Prostate gland (tissue), 2 donors: ENCODE results near the gene PPID. TPM values are rescaled to one million over a fixed set of nuclear protein-coding genes. Genes with fewer than 3 reads are reported as not detected.
"Not testable (repeated sequence)": the region's sequence is repeated elsewhere in the genome, so short reads cannot be mapped to it uniquely, and the experiment has no call there.

ENCODE experiments used
- DNase-seq: peaks from one replicate; pipeline ENCODE4 v3.0.0-alpha.2; 2019; ENCODE audit warnings: low spot score
- H3K27ac ChIP-seq, 2 donors: fragments of 200-600 bp; sonication (generic); 2 replicates each; pipeline ENCODE4 v1.5.1; 2017 to 2019
- H3K27me3 ChIP-seq: fragments of 200-600 bp; sonication (generic); replicated peaks from 2 replicates; pipeline ENCODE4 v1.5.1; 2019; ENCODE audit not compliant: insufficient read depth
- H3K36me3 ChIP-seq, 2 donors: fragments of 200-600 bp; sonication (generic); 1 replicate in 1 of 2; 2 replicates in 1 of 2; pipeline versions ENCODE4 v1.5.1 to v1.8.1; 2017 to 2019
- H3K4me1 ChIP-seq: fragments of 200-600 bp; sonication (generic); replicated peaks from 2 replicates; pipeline ENCODE4 v1.5.1; 2019
- H3K4me3 ChIP-seq, 2 donors: fragments of 200-600 bp; sonication (generic); 2 replicates each; pipeline ENCODE4 v1.5.1; 2017 to 2019
- H3K9me3 ChIP-seq: fragments of 200-600 bp; sonication (generic); 2 replicates; pipeline ENCODE4 v1.5.1; 2017
- CTCF ChIP-seq, 4 experiments: fragments of 200-600 bp in 2 of 4; fragments of 450-650 bp in 2 of 4; sonication (generic) in 2 of 4; IDR thresholded peaks; 1 replicate in 3 of 4; 2 replicates in 1 of 4; pipeline ENCODE4 v1.5.1; 2016 to 2019; ENCODE audit warnings: antibody characterized with exemption in 4 of 4, mild to moderate bottlenecking in 2 of 4, moderate library complexity in 2 of 4
- POLR2A ChIP-seq: fragments of 450-650 bp; IDR thresholded peaks from one replicate; pipeline ENCODE4 v1.6.1; 2016; ENCODE audit warnings: antibody characterized with exemption, mild to moderate bottlenecking
- POLR2AphosphoS5 ChIP-seq: sonication (generic); formaldehyde crosslinking; IDR thresholded peaks from one replicate; pipeline ENCODE4 v1.6.1; 2017; ENCODE audit warnings: antibody characterized with exemption
- WGBS: methylation state at CpG from one replicate; pipeline ENCODE4 v1.1.5; 2018; 5-methylcytosine and 5-hydroxymethylcytosine counted together
- intact Hi-C: fragments of 100-400 bp; cut with DNase I; formaldehyde crosslinking; loops from one replicate; pipeline ENCODE4 v1.14.2; 2022
- total RNA-seq, 2 donors: library from RNA; depleted of rRNA; stranded (reverse); fragments of >200 nt; gene quantifications; one replicate each; pipeline ENCODE4 v1.1.0, GENCODE V29; 2016

PPID gene
- total RNA-seq, 2 donors from 2014 or later, result 20.9 to 23.9 TPM

DNA sequence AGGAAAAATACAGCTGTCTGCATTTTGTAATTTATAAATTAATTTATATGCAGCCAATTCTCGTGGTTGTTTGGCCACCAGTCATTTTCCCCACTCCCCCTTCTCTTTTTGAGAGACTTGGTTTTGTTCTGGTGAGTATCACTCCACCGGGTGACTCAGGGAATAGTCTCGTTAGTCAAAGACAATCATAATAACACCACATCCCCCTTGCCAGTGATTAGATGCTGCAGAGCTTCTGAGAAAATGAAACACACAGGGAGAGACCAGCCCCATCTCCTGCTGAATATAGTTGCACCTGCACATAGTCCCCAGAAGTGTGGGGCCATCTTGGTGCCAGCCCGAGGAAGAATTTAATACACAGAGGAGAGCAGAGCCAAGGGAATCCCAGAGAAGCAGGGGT, 37.7 kb upstream of the PPID start:
- TF ChIP-seq POLR2A (no peak), POLR2AphosphoS5 (no peak), CTCF (IDR thresholded peaks at IDR 0.05) (no peak)
- H3K27me3 ChIP-seq, result no peaks in the 10 kb centered on the region
- no peak overlapping the region for H3K27ac ChIP-seq
- 87% methylated on average over 4 of the region's 4 CpGs for WGBS
- no peaks in the 10 kb centered on the region for H3K4me1 ChIP-seq
- H3K4me3 ChIP-seq, result no peak overlapping the region
- intact Hi-C loops, result loop anchor here (10.0 kb wide), 1 partner anchor 586 kb away; the partner anchor contains the start of gene GASK1B
- DNase-seq, result no peak
- no peaks in the 10 kb centered on the region for H3K9me3 ChIP-seq
- no peaks in the 10 kb centered on the region for H3K36me3 ChIP-seq

GRCh38 chr4:158759539-158759938, 36.3 kb upstream of the PPID start:
- H3K36me3 ChIP-seq, H3K4me1 ChIP-seq, H3K27ac ChIP-seq, H3K27me3 ChIP-seq, H3K9me3 ChIP-seq, intact Hi-C loops, H3K4me3 ChIP-seq, DNase-seq: not testable (repeated sequence)
- 98% methylated on average over 20 of the region's 20 CpGs for WGBS

- Histone ChIP-seq H3K9me3 (no peaks in the 10 kb centered on the region), H3K27ac (no peak overlapping the region), H3K4me3 (no peak overlapping the region), H3K27me3 (no peaks in the 10 kb centered on the region), H3K4me1 (no peaks in the 10 kb centered on the region), H3K36me3 (no peaks in the 10 kb centered on the region)
- no peak for TF ChIP-seq CTCF (IDR thresholded peaks at IDR 0.05)
- no peak for TF ChIP-seq POLR2A
- TF ChIP-seq POLR2AphosphoS5, result no peak
- no peak for DNase-seq
- intact Hi-C loops, result no loop called here
- WGBS, result 84% methylated on average over 4 of the region's 4 CpGs
These were observed 35.5 kb upstream of the PPID start for GRCh38 chr4:158758703-158759102.

- WGBS, result 73% methylated on average over 4 of the region's 4 CpGs
- intact Hi-C loops, result no loop called here
These were observed 34.9 kb upstream of the PPID start for GRCh38 chr4:158758142-158758541.

GRCh38 chr4:158756588-158756987, 33.4 kb upstream of the PPID start:
- Histone ChIP-seq H3K27me3 (no peaks in the 10 kb centered on the region), H3K9me3 (no peaks in the 10 kb centered on the region), H3K36me3 (no peaks in the 10 kb centered on the region), H3K4me1 (no peaks in the 10 kb centered on the region), H3K4me3 (no peak overlapping the region), H3K27ac (no peak overlapping the region)
- DNase-seq, result no peak
- intact Hi-C loops, result no loop called here
- TF ChIP-seq POLR2A, result no peak
- no peak for TF ChIP-seq POLR2AphosphoS5
- no peak for TF ChIP-seq CTCF (IDR thresholded peaks at IDR 0.05)

More at GRCh38 chr4:158758142-158758541, 34.9 kb upstream of the PPID start:
- no peak for DNase-seq
- Histone ChIP-seq H3K27ac (no peak overlapping the region), H3K9me3 (no peaks in the 10 kb centered on the region), H3K27me3 (no peaks in the 10 kb centered on the region), H3K36me3 (no peaks in the 10 kb centered on the region), H3K4me3 (no peak overlapping the region), H3K4me1 (no peaks in the 10 kb centered on the region)
- TF ChIP-seq CTCF (IDR thresholded peaks at IDR 0.05), result no peak
- TF ChIP-seq POLR2AphosphoS5, result no peak
- TF ChIP-seq POLR2A, result no peak

DNA sequence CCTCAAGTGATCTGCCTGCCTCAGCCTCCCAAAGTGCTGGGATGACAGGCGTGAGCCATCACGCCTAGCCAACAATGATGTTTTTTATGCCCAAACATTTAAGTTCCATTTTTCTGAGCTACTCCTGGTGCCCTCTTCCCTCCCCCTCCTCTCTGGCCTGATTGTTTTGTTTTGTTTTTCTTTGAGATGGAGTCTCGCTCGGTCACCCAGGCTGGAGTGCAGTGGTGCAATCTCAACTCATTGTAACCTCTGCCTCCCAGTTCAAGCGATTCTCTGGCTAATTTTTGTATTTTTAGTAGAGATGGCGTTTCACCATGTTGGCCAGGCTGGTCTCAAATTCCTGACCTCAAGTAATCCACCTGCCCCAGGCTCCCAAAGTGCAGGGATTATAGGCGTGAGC, 32.6 kb upstream of the PPID start:
- WGBS, result 96% methylated on average over 7 of the region's 7 CpGs
- H3K27ac ChIP-seq, H3K27me3 ChIP-seq, H3K4me1 ChIP-seq, H3K9me3 ChIP-seq, H3K36me3 ChIP-seq, DNase-seq, H3K4me3 ChIP-seq, intact Hi-C loops: not testable (repeated sequence)
